GOT3 (cell line): ENCODE data around the gene CARHSP1.
"Not testable (repeated sequence)": the region's sequence is repeated elsewhere in the genome, so short reads cannot be mapped to it uniquely, and the experiment has no call there.

Experiments
- DNase-seq: peaks from one replicate; lab custom pipeline; 2025; ENCODE audit warnings: mixed read lengths; lab: John Stamatoyannopoulos, UW

CARHSP1 gene

GRCh38 chr16:8893426-8893825, 24.6 kb upstream of the CARHSP1 start:
- DNase-seq: no peak

GRCh38 chr16:8892101-8892575, 23.3 kb upstream of the CARHSP1 start:
- DNase-seq: no peak

GRCh38 chr16:8890549-8890921, 21.7 kb upstream of the CARHSP1 start:
- no peak for DNase-seq

GRCh38 chr16:8889893-8890548, 21.2 kb upstream of the CARHSP1 start:
- no peak for DNase-seq

- no peak for DNase-seq
Measured at GRCh38 chr16:8888951-8889892, 20.4 kb upstream of the CARHSP1 start.

GRCh38 chr16:8887952-8888560, 19.2 kb upstream of the CARHSP1 start:
- DNase-seq: no peak

- DNase-seq: no peak
Measured at GRCh38 chr16:8887431-8887765, 18.6 kb upstream of the CARHSP1 start.

GRCh38 chr16:8886593-8887430, 18.0 kb upstream of the CARHSP1 start:
- DNase-seq: no peak

- DNase-seq: no peak
Measured at GRCh38 chr16:8885674-8886592, 17.1 kb upstream of the CARHSP1 start.

GRCh38 chr16:8882725-8883377, 14.0 kb upstream of the CARHSP1 start:
- DNase-seq: no peak

GRCh38 chr16:8882041-8882617, 13.3 kb upstream of the CARHSP1 start, which contains the start of gene LITAFD:
TSS of gene LITAFD (plus strand) at chr16:8882351. CDS start at chr16:8884356, 2,005 bp downstream.
- no peak for DNase-seq

- DNase-seq: no peak
Measured at GRCh38 chr16:8880839-8881510, 12.2 kb upstream of the CARHSP1 start.

- no peak for DNase-seq
Measured at GRCh38 chr16:8878523-8878911, 9.7 kb upstream of the CARHSP1 start.

GRCh38 chr16:8877894-8878522, 9.2 kb upstream of the CARHSP1 start:
- DNase-seq: no peak

GRCh38 chr16:8875317-8875716, 6.5 kb upstream of the CARHSP1 start:
- not testable (repeated sequence) for DNase-seq

- DNase-seq: no peak
Measured at GRCh38 chr16:8874388-8874787, 5.6 kb upstream of the CARHSP1 start.

- not testable (repeated sequence) for DNase-seq
Measured at GRCh38 chr16:8873866-8874195, 5.0 kb upstream of the CARHSP1 start.

- no peak for DNase-seq
Measured at GRCh38 chr16:8872967-8873865, 4.4 kb upstream of the CARHSP1 start.
